Activated naive CD8-positive, alpha-beta T cell (primary cell): Measurements from ENCODE around the gene POTEF.
"Not testable (repeated sequence)": the region's sequence is repeated elsewhere in the genome, so short reads cannot be mapped to it uniquely, and the experiment has no call there.

Source experiments
- H3K27ac Mint-ChIP-seq: one replicate; pipeline ENCODE4 v1.8.0; 2021; ENCODE audit warnings: mixed read lengths
- H3K27me3 Mint-ChIP-seq: one replicate; pipeline ENCODE4 v1.8.0; 2021; ENCODE audit warnings: mixed read lengths
- H3K36me3 Mint-ChIP-seq: one replicate; pipeline ENCODE4 v1.8.0; 2021; ENCODE audit warnings: mixed read lengths
- H3K4me1 Mint-ChIP-seq: one replicate; pipeline ENCODE4 v1.8.0; 2021; ENCODE audit warnings: low read depth, mixed read lengths
- H3K4me3 Mint-ChIP-seq: one replicate; pipeline ENCODE4 v1.8.0; 2021; ENCODE audit warnings: mild to moderate bottlenecking, mixed read lengths
- H3K9me3 Mint-ChIP-seq: one replicate; pipeline ENCODE4 v1.8.0; 2021; ENCODE audit warnings: low read depth, mixed read lengths

POTEF gene

DNA sequence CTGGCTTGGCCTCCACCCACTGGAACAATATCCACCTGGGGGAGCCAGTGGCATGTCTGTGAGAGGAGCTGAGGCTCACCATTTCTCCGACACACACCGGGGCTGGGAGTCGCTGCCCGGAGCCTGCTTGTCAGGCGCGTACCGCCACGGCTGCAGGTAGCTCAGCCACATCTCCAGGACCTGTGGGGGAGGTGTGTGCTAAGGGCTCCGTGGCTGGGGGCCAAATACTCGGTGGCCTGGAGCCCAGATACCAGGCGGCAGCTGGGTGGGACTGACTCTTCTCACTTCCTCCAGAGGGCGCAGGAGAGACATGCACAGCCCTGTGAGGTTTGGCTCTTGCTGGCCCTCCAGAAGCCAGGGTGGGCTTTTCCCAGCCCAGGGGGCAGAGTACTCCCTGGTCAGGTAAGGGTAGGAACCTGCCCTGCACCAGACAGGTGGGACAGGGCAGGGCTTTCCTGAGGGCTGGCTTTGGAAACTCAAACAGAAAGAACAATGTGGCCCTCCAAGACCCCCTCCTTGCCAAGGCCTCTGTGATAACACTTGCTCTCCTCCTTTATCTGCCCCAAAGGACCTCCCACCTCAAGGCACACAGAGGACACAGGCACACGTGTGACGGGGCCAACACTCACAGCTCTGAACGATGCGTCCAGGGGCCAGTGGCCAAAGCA is 27.1 kb upstream of the POTEF start:
- H3K27ac Mint-ChIP-seq, H3K9me3 Mint-ChIP-seq, H3K4me3 Mint-ChIP-seq, H3K27me3 Mint-ChIP-seq, H3K36me3 Mint-ChIP-seq, H3K4me1 Mint-ChIP-seq: not testable (repeated sequence)

DNA sequence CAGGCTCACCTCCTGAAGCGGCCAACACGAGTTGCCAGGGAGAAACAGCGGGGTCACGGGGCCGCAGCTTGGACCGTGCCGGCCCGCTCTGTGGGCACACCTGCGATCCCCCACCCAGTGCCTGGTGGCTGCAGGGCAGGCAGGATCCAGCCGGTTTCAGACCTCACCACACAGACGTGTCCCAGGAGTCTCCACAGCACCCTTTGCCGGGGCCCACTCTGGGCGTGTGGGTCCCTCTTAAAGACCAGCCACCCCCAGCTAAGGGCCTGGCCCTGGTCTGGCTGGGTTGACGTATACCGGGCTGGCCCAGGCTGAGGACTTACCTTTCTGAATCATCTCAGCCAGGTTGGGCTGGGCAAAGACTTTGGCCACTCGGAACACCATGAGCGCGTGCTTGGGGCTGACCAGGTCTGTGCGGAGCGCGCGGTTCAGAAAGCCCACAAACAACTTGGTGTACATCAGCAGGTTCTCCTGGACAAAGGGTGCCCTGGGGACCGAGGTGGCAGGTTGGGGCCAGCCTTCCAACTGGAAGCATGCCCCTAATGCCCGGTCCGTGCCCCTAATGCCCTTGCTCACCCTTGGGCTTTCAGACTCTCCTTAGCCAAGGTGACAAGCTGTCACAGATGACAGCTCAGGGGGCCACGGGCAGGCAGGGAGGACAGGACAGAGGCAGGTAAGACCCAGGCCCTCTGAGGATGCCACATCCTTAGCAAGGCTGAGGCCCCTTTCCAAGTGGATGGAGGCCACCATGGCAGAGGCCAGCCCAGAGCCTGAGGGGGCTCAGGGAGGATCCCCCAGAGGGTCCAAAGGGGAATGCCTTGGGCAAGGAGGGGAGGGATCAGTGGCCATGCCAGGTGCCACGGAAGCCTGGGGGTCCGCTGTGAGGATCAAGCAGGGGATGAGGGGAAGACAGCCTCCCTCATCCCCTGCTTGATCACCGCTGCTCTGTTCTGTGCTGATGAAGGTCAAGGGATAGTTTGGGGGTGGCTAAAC is 26.0 kb upstream of the POTEF start:
- no peak overlapping the region for H3K27ac Mint-ChIP-seq
- H3K27me3 Mint-ChIP-seq, result no peaks in the 10 kb centered on the region
- H3K9me3 Mint-ChIP-seq, result no peaks in the 10 kb centered on the region
- H3K4me3 Mint-ChIP-seq, result no peak overlapping the region
- H3K36me3 Mint-ChIP-seq, result no peaks in the 10 kb centered on the region
- no peaks in the 10 kb centered on the region for H3K4me1 Mint-ChIP-seq

DNA sequence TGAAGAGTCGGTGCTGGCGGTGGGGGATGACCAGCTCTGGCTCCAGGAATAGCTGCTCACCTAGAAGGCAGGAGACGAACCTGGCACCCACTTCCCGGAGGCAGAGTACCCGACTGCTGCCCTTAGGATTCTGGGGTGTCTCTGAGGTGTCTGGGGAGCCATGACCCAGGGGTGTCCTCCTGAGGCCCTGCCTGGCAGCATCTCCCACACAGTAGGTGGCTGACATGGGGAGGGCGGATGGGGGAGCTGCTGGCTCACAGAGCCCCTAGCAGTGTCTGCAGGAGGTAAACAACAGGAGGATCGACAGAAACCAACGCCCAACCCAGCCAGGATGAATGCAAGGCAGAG is 25.4 kb upstream of the POTEF start:
- H3K27ac Mint-ChIP-seq, H3K27me3 Mint-ChIP-seq, H3K4me3 Mint-ChIP-seq, H3K9me3 Mint-ChIP-seq, H3K36me3 Mint-ChIP-seq, H3K4me1 Mint-ChIP-seq: not testable (repeated sequence)

DNA sequence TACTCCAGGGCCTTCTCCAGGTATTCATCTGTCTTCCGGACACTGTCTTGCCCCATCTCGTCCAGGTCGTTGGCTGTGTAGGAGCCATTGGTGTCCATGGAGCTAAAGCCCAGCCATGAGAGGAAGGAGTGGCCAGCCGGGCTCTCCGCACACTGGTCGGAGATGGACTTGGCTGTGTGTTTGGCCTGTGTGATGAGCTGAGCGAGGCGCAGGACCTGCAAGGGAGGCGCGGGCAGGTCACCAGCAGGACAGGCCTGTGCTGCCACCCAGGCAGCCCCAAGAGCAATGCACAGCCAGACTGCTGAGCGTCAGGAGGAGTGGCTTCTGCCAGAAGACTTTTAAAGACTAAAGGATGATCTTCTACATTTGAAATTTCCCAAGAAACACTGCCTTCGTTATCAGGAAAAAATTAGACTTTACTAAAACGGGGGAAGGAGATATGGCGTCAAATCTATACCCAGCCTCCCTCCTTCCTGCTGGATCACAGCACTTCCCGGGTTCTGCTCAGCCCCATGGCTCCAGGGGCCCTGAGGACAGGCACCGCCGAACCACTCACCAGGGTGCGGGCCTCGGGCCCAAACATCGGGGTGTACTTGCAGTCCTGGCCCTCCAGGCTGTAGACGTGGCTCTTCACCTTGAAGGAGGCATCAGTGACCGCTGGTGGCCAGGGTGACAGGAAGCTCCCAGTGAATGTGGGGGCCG is 24.9 kb upstream of the POTEF start:
- not testable (repeated sequence) for H3K4me3 Mint-ChIP-seq, H3K4me1 Mint-ChIP-seq, H3K36me3 Mint-ChIP-seq, H3K27ac Mint-ChIP-seq, H3K27me3 Mint-ChIP-seq, H3K9me3 Mint-ChIP-seq

DNA sequence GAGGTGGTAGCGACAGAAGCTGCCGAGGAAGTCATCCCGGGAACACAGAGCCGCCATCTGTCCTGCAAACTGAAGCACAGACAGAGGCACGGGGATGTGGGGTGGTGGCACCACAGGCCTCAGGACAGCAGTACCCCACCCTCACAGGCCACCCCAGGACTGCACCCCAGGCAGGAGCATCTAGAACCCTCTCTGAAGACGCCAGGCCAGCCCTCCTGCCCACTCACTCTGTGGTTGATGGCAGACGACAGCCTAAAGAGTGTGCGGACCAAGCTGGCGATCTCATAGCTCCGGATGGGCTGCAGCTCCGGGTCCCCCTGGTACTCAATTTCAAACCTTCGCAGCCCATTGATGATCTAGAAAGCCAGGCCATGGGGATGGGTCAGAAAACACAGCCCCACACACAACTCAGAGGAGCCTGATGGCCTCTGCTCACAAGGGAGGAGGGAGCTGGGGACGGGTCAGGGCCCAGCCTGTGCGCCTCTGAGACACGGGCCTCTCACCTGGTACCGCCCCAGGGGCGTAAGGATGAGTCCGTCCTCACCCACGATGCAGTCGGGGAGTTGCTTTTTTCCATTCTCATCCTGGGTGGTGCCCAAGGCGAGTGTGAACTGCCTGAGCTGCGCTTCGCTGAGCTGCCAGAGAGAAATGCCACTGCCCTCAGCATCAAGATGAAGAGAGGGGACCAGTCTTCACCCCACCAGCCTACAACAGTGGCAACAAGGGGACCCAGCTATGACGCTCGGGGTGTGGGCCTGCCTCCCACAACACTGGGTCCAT is 24.0 kb upstream of the POTEF start:
- H3K4me3 Mint-ChIP-seq, result no peak overlapping the region

DNA sequence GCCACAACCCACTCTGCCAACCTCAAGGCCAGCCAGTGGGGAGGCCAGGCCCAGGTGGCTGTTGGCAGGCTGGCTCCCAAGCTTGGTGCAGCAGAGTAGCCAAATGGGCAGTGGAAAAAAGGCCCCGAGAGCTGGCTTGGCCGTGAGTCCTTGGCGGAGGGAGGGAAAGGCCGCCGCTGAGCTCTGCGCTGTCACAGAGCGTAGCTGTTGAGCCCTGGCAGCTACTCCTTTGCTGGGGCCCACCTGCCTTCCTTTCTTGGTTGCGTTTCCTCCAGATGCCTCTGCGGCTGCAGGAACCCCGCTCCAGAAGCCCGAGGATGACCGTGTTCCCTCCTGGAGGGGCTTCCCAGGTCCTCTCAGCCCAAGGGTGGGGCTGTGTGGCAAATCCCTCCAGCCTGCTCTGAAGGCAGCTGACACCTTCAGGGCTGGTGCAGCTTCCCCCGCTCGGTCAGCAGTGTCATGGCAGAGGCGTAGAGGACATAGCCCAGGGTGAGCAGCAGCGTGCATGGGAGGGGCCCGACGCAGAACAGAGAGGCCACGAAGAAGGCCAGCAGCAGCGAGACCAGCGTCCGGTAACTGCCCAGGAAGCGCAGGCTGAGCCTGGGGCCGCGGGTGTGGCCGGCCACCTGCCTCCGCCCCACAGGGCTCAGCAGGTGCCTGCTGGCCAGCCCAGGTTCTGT is 23.3 kb upstream of the POTEF start:
- not testable (repeated sequence) for H3K27me3 Mint-ChIP-seq, H3K9me3 Mint-ChIP-seq, H3K36me3 Mint-ChIP-seq, H3K4me1 Mint-ChIP-seq, H3K27ac Mint-ChIP-seq, H3K4me3 Mint-ChIP-seq

More for the DNA sequence above, 24.0 kb upstream of the POTEF start:
- H3K36me3 Mint-ChIP-seq, result no peaks in the 10 kb centered on the region
- H3K9me3 Mint-ChIP-seq, result no peaks in the 10 kb centered on the region
- H3K27ac Mint-ChIP-seq, result no peak overlapping the region
- H3K4me1 Mint-ChIP-seq, result no peaks in the 10 kb centered on the region
- H3K27me3 Mint-ChIP-seq, result no peaks in the 10 kb centered on the region

DNA sequence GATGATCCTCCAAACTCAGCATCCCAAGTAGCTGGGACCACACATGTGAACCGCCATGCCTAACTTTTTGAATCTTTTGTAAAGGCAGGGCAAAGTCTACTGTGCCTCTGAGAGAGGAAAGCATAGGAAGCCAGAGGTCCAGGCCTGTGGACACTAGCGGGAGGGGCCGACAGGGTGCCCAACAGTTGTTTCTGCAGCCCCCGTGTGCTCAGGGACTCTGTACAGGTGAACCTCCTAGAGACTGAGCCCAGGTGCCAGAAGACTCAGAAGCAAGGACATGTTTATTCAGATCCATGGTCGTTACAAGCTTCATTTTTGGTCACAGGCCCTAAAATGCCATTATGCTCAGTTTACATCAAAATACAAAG is 22.1 kb upstream of the POTEF start:
- not testable (repeated sequence) for H3K4me1 Mint-ChIP-seq, H3K27ac Mint-ChIP-seq, H3K4me3 Mint-ChIP-seq, H3K27me3 Mint-ChIP-seq, H3K36me3 Mint-ChIP-seq, H3K9me3 Mint-ChIP-seq

DNA sequence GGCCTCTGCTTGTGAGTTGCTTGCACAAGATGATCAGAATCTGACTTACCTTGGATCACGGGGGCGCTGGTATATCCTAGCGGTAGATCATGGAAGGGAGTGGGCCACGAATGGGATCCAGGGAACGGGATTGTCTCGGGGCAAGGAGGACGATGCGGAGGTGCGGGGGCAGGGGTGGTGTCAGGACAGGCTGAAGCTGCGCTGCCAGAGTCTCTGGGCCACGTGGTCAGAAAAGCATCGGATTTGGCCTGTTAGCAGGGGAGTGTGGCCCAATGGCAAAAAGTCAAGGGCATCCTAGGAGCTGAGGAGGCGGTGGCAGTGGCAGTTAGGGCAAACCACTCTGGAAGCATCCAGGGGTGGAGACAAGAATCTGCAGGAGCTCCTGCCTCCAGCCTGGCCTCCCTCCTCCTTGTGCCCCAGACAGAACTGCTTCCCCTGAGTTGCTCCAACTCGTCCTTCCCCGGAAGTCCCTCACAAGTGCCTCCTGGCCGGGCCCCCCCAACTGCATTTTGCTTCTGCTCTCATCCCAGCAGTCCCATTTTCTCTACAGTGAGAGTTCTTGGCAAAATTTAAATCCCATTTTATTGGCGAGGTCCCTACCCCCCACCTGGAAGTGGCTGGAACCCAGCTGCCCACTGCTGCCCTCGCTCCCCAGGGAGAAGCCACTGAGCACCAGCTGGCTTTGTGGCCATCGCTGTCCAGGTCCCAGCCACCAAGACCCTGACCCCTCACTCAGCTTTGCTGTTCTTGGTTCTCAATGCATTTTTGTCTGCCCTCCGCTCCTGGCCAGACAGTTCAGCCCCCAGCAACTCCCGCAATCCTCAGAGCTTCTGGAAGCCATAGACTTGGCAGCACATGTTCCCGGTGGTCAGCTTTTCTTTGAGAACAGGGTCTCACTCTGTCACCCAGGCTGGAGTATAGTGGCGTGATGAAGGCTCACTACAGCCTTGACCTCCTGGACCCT is 21.4 kb upstream of the POTEF start:
- H3K4me1 Mint-ChIP-seq, result no peaks in the 10 kb centered on the region
- peaks cover 3% of the 10 kb centered on the region for H3K27me3 Mint-ChIP-seq
- peak overlapping the region; percentile 17 for H3K27ac Mint-ChIP-seq
- H3K9me3 Mint-ChIP-seq, result no peaks in the 10 kb centered on the region
- H3K36me3 Mint-ChIP-seq, result no peaks in the 10 kb centered on the region
- H3K4me3 Mint-ChIP-seq, result no peak overlapping the region

DNA sequence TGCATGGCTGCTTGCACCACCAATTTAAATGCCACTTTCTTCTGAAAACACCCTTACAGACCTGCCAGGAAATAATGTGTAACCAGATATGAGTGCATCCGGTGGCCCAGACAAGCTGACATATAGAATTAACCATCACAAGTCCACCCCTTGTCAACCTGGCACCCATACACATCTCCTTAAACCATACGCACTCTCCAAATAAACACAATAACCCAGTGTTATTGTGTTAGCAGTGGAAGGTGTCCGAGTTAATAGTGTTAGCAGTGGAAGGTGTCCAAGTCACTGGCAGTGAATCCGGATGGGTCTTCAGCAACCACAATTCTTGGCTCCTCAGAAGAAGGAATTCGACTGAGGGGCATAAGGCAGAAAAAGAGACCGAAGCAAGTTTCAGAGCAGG is 19.5 kb upstream of the POTEF start:
- not testable (repeated sequence) for H3K9me3 Mint-ChIP-seq, H3K36me3 Mint-ChIP-seq, H3K4me1 Mint-ChIP-seq, H3K27me3 Mint-ChIP-seq, H3K4me3 Mint-ChIP-seq, H3K27ac Mint-ChIP-seq

DNA sequence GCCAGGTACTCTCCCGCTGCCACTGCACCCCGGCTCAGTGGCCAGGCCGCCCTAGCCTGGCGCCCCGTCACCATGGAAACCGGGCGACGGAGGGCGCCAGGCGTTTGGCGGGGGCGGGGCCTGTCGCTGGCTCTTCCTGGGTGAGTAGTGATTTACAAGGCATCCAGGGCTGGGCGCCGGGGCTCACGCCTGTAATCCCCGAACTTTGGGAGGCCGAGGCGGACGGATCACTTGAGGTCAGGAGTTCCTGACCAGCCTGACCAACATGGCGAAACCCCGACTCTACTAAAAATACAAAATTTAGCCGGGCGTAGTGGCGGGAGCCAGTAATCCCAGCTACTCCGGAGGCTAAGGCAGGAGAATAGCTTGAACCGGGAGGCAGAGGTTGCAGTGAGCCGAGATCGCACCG is 16.0 kb upstream of the POTEF start, which contains the start of gene CCDC74B:
Gene CCDC74B, minus strand, starts transcription at position 107 of the 409 bp plus-strand sequence. CDS start 116 bp downstream, outside the sequence.
- H3K4me3 Mint-ChIP-seq, result peak within 1 kb of the TSS; percentile 76
- not testable (repeated sequence) for H3K4me1 Mint-ChIP-seq, H3K9me3 Mint-ChIP-seq, H3K36me3 Mint-ChIP-seq, H3K27ac Mint-ChIP-seq, H3K27me3 Mint-ChIP-seq

DNA sequence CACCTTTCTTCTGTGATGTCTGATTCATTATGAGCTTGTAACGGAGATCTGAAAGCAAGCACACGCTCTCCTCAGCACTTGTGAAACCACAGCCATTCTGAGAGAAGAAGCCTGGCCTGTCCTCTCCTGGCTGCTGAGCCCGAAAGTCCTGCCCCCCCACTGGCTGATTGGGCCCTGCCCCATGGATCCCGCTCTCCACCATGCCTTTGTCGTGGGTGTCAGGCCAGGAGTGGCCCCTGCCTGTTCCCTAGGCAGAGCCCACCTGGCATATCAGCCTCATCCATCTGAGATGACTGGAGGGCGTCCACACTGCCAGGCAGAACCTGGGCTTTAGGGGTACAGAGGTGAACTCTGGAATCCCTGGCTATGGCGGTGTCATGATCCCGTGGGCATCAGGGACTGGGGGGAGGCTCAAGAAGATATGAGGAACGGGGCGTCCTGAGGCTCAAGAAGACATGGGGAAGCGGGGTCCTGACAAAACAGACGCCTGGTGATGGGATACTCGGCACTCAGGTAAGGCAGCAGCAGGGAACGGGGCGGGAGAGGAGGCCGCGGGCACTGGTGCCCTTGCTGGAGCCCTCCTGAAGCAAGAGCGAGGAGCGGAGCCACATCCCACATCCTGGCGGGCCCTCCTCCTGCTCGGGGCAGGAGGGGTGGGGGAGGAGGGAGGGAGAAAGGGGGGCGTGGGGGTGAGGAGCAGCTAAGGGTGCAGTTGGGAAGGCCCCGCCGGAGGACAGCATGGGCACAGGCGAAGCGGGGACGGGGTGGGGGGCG is 14.4 kb upstream of the POTEF start:
- peak overlapping the region; percentile 74 for H3K4me3 Mint-ChIP-seq

DNA sequence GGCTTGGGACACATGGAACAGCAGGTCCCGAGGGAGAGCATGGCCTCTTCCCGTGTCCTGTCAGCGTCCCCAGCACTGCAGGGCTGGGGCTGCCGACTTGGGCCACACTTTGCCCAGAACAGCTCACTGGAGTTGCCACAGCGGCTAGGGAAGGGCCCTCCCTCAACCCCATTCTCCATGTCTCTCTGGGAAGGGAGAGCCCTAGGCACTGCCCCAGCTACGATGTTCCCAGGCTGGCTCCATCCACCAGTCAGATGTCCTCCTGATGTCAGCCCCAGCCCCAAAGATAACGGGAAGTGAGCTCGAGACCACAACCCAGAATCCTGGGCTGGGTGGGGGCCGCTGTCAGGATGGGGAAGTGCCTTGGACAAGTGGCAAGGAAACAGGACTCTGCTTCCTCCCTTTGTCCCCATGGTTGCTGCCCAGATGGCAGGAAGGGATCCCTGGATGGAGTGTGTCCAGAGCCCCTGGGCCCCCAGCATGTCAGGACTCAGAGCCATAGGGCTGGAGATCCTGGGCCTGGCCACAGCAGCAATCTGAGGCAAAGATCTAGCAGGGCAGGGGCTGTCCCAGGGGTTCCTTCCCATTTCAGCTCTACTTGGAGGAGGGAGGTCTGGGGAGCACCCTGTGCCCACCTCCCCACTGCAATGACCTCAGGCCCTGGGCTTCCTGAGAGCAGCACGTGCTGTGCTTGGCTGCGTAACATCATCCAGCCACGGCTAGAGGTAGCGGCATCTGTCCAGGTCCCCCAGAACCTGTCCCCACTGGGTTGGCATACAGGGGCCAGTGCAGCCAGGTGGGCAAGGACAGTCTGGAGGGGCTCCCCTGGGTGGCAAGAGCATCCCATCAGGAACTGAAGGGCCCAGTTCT is 13.6 kb upstream of the POTEF start:
- not testable (repeated sequence) for H3K4me1 Mint-ChIP-seq, H3K36me3 Mint-ChIP-seq, H3K27ac Mint-ChIP-seq, H3K27me3 Mint-ChIP-seq, H3K9me3 Mint-ChIP-seq
- H3K4me3 Mint-ChIP-seq, result peak overlapping the region; percentile 74

More for the DNA sequence above, 14.4 kb upstream of the POTEF start:
- not testable (repeated sequence) for H3K9me3 Mint-ChIP-seq, H3K4me1 Mint-ChIP-seq, H3K36me3 Mint-ChIP-seq, H3K27ac Mint-ChIP-seq, H3K27me3 Mint-ChIP-seq
